NCI-H128 (cell line): Measurements from ENCODE around the gene NBPF1.
"Not testable (repeated sequence)": the region's sequence is repeated elsewhere in the genome, so short reads cannot be mapped to it uniquely, and the experiment has no call there.

ENCODE experiments used
- DNase-seq: peaks from one replicate; lab custom pipeline; 2025; ENCODE audit not compliant: unreplicated experiment; lab: John Stamatoyannopoulos, UW

Gene NBPF1

GRCh38 chr1:16553244-16553643 lies 60.1 kb downstream of the NBPF1 start:
- not testable (repeated sequence) for DNase-seq

- not testable (repeated sequence) for DNase-seq
Observed at GRCh38 chr1:16550212-16550918, 63.0 kb downstream of the NBPF1 start.

DNA sequence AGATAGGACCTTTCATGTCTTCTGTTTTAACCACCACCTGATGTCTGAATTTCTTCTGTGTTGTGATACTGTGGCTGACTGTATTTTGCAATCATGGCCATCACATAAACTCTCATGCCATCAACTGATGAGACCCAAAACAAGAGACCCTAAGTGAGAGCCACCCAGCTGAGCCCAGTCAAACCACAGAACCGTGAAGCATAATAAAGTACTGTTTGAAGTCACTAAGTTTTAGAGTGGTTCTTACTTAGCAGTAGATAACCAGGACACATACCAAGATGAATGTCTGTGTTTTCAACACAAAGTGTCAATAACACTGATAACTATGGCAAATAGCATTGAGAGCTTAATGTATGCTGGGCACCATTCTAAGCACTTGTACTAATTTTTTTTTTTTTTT lies 63.8 kb downstream of the NBPF1 start:
- not testable (repeated sequence) for DNase-seq

DNA sequence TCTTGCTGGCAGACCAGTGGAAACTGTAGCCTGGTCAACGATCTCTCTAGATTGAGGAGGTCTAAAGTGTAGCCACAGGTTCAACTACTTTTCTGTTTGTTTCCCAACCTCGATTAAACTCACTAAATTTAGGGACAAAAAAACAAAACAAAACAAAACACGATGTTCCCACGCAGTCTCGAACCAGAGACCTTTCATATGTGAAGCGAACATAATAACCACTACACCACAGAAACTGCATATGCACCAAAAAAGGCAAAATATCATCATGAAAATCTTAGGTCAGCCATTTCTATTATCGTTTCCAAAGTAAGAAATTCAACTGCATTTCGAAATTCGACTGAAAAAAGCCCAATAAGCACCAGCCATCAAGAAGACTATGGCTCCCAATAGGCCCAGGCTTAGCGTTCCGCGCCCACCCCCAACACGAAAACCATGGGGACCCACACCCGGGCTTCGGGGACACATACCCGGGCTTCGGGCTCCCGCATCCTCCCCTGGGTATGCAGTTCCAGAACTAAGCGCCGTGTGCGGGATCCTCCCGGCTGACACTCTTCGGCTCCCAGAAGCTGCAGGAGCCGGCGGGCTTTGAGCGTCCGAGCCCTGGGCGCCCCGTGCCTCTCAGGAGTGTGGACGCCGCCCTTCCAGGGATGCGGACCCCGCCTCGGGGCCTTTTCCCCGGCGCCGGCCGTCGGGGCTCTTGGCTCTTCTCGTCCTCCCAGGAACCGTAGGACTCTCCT lies 65.7 kb downstream of the NBPF1 start:
- DNase-seq = not testable (repeated sequence)

DNA sequence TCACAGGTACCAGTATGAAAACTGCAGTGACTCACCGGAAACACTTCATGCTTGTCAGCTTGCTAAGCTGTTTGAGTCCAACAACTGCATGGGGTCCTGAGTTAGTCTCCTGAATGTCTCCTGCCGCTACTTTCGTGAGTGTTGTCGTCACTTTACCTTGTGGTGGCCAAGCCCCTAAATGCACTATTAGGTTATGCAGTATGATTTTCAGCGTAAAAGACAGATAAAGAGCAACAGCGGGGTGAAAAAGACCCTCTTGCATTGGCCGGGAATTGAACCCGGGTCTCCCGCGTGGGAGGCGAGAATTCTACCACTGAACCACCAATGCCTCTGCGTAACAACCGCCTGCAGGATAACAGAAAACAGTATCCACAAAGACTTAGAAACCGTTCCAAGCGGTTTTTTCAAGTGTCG lies 67.7 kb downstream of the NBPF1 start:
- DNase-seq = not testable (repeated sequence)

GRCh38 chr1:16540421-16540893 lies 72.9 kb downstream of the NBPF1 start:
- DNase-seq = not testable (repeated sequence)

- not testable (repeated sequence) for DNase-seq
Observed at GRCh38 chr1:16537528-16537927, 75.8 kb downstream of the NBPF1 start.

DNA sequence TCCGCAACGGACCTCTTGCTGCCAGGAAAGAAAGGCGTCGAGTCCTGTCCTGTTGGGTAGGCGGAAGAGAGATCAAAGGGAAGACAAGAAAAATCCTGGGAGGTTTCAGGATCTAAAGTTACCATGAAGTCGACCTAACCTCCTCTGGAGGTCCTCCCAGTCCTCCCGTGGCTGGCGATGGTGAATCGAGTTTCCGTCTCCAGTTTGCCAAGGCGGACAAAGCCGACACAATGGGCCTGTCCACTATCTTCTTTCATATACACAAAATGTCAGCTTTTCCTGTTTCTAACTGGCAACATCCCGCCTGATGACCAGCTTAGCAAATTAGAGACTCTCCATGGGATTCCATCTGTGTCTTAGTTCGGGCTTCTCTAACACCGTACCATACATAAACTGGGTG lies 76.6 kb downstream of the NBPF1 start:
- not testable (repeated sequence) for DNase-seq

GRCh38 chr1:16535898-16536297 lies 77.5 kb downstream of the NBPF1 start:
- not testable (repeated sequence) for DNase-seq

GRCh38 chr1:16535487-16535886 lies 77.9 kb downstream of the NBPF1 start:
- DNase-seq = not testable (repeated sequence)

- DNase-seq = not testable (repeated sequence)
Observed at GRCh38 chr1:16534829-16535456, 78.4 kb downstream of the NBPF1 start.

- not testable (repeated sequence) for DNase-seq
Observed at GRCh38 chr1:16534239-16534828, 79.0 kb downstream of the NBPF1 start.

DNA sequence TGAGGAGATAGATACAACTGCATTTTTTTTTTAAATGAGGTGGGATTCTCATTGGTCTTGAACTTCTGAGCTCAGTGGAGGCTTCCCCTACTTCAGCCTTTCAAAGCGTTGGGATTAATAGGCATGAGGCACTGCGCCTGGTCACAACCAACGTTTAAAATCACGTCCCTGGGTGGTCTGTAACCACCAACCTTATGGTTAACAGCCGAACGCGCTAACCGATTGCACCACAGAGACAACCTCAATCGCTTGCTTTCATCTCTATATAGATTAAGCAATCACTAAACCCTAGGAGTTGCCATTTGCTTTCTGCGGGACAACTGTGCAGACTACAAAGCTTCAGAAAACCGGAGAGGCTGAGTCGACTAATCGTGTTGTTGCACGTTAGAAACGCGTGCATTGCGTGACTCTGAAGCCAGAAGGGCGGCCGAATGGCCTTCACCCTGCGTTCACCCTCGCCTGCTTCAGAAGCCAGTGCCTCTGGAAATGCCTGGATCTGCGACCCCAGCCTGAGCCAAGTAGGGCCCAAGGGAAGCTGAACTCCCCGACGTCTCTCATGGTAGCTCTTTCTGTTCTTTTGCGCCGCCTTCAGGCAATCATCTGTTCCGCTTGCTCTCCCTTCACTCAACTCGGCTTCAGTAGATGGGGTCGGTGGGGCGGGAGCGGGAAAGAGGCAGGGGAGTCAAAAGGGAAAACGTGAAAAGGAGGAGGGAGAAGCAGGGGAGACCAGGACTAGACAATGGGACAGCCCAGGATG lies 81.0 kb downstream of the NBPF1 start:
- not testable (repeated sequence) for DNase-seq

DNA sequence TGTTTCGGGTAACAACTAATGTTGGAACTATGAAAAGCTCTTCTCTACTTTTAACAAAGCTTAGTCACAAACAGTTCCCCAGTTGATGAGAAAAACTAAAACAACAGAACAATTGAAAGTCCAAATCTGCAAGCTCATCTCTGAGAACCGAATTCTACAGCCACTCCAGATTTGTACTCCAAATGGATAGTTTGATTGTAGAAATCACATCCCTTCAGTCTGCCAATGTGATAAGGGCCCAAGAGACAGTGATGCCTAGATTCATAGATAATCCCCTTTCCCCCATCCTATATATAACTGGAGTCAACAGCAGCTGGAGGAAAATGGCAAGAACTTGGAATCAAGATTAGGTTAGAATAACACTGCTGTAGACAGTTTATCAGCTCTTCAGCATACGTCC lies 85.0 kb downstream of the NBPF1 start:
- DNase-seq = not testable (repeated sequence)

- DNase-seq = not testable (repeated sequence)
Observed at GRCh38 chr1:16525769-16526168, 87.6 kb downstream of the NBPF1 start.

DNA sequence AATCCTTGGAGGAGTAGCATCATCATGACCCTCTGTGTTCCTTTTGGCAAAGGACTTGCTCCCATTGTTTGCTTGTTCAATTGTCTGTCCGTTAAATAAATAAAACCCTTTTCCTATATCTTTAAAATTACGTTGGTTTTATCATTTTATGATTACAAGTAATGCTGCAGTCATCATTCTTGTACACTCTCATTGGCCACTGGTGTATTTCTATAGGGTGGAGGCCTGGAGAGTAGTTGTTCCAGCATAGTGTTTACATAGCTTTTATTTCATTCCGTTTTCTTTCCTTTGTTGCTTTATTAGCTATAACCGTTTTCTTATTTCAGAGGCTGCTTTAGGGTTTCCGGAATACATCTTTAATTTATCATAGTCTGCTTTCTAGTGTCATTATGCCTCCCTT lies 91.7 kb downstream of the NBPF1 start:
- DNase-seq = not testable (repeated sequence)

- DNase-seq = no peak
Observed at GRCh38 chr1:16521288-16521583, 92.1 kb downstream of the NBPF1 start.

DNA sequence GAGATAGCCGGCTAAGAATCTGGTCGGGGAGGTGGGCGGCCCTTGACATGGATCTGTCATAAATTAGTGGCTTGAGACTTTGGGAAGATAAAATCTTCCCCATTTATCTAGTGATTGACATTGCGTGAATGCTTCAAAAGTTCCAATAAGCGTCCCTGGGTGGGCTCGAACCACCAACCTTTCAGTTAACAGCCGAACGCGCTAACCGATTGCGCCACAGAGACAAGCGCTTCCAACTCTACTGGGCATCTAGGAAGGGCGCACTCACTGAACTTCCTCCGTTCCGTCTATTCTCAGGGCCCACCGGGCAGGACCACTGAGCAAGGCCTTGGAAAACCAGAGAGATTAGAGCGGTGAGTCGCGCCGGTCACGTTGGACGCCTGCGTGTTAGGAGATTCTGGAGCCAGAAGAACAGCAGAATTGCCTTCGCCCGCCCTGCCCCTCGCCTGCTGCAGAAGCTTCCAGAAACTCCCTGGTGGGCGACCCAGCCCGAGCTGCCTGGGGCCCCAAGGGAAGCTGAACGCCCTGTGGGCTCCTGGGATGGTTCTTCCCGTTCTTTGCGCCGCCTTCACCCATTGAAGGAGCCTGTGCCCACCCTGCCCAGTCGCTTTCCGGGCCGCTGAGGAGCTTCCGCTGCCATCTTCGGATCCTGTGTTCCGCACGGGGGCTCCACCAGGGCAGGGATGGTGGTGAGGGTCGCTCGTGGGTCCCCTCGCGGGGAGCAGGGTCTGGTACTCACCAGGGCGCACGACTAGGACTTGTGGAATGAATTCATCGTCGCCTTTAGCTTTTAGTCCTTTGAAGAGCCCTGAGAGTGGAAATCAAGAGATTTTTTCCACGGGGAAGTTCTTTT lies 92.7 kb downstream of the NBPF1 start:
- DNase-seq = not testable (repeated sequence)

GRCh38 chr1:16519255-16519951 lies 94.0 kb downstream of the NBPF1 start:
- not testable (repeated sequence) for DNase-seq
